Skin epidermis (tissue), 12 donors: Measurements from ENCODE around the gene UAP1L1.
"Not testable (repeated sequence)": the region's sequence is repeated elsewhere in the genome, so short reads cannot be mapped to it uniquely, and the experiment has no call there.

ENCODE experiments used
- H3K27ac ChIP-seq, 21 experiments: fragments of 200-600 bp; sonication (generic) in 11 of 21; one replicate each; pipeline ENCODE4 v1.5.0; 2020; ENCODE audit warnings: mild to moderate bottlenecking in 3 of 21, inconsistent platforms in 2 of 21, moderate library complexity in 2 of 21
- H3K4me3 ChIP-seq, 7 experiments: fragments of 200-600 bp; sonication (generic) in 2 of 7; one replicate each; pipeline ENCODE4 v1.5.0; 2020; ENCODE audit warnings: inconsistent platforms in 2 of 7, mild to moderate bottlenecking in 2 of 7, moderate library complexity in 1 of 7

UAP1L1 gene

DNA sequence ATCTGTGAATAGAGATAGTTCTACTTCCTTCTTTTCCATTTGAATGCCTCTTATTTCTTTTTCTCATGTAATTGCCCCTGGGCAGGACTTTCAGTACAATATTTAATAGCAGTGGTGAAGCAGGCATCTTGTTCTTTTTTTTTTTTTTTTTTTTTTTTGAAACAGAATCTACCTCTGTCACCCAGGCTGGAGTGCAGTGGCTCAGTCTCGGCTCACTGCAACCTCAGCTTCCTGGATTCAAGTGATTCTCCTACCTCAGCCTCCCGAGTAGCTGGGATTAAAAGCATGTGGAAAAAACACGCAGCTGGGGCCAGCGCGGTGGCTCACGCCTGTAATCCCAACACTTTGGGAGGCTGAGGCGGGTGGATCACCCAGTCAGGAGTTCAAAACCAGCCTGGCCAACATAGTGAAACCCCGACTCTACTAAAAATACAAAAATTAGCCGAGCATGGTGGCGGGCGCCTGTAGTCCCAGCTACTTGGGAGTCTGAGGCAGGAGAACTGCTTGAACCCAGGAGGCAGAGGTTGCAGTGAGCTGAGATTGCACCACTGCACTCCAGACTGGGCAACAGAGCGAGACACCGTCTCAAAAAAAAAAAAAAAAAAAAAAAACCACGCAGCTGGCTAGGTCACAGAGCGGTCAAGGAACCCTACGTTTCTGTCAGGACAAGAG lies 45.6 kb downstream of the UAP1L1 start:
- H3K27ac ChIP-seq, H3K4me3 ChIP-seq: not testable (repeated sequence)

DNA sequence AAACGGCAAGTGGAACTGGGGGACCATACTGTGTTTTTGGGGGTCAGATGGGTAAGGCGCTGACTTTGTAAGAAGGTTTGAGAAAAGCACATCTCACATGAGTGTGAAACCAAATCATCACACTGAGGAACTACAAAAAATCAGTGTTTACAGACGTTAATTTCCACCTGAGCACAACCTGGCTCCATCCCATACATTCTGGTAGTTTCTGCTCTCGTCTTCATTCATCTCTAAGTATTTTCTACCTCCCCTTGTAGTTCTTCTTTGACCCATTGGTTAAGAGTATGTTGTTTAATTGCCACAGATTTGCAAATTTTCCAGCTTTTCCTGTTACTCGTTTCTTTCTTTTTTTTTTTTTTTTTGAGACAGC lies 46.1 kb downstream of the UAP1L1 start:
- H3K4me3 ChIP-seq = no peak overlapping the region
- no peak overlapping the region for H3K27ac ChIP-seq

DNA sequence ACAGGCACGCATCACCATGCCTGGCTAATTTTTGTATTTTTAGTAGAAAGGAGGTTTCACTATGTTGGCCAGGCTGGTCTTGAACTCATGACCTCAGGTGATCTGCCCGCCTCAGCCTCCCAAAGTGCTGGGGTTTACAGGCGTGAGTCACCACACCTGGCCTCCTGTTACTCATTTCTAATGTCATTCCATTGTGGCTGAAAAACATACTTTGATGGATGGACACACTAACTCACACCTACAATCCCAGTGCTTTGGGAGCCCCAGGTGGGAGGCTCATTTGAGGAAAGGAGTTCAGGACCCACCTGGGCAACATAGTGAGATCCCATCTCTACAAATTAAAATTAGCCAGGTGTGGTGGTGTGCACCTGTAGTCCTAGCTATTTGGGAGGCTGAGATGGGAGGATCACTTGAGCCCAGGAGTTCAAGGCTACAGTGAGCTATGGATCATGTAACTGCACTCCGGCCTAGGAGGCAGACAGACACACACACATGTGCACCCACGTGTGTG lies 46.7 kb downstream of the UAP1L1 start:
- H3K27ac ChIP-seq, H3K4me3 ChIP-seq: not testable (repeated sequence)

GRCh38 chr9:137126786-137127185 lies 49.5 kb downstream of the UAP1L1 start:
- Histone ChIP-seq H3K27ac (peak overlapping the region in 12 of 21 experiments; percentile 22 to 88 (median 56)), H3K4me3 (peak overlapping the region in 5 of 7 experiments; percentile 3 to 85 (median 18))

DNA sequence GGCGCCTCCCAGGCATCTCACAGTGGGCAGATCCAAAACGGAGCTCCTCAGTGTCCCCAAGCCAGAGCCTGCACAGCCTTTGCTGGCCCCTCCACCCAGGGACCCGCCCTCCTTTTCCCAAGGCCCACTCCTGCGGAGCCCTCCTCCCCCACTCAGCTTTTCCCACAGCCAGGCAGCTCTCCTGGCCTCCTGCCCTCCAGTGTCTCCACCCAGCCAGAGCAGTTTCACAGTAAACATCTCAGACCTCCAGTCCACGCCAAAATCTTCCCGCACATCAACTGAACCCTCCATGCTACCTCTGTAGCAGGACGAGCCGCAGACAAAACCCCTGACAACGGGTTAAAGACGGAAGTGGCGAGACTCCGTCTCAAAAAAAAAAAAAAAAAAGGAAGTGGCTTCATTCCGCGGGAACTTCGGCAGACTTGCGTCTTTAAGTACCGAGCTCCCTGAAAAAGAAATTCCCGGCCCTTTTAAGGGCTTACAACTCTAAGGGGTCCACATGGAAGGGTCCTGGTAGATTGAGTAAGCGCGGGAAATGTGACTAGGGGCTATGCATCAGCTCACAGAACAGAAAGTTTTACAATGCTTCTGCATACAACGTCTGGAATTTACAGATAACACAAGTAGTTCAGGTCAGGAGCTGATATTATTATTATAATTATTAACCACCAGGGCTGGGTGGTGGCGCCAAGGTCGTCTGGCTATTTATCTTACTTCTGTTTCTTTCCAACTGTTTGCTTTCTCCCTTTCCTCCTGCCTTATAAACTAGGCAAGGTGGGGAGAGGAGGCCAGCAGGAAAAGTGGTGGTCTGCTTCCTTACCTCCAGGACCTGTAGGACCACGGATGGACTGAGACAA lies 50.2 kb downstream of the UAP1L1 start:
- H3K27ac ChIP-seq = peak overlapping the region in 16 of 21 experiments; percentile 22 to 88 (median 54)

DNA sequence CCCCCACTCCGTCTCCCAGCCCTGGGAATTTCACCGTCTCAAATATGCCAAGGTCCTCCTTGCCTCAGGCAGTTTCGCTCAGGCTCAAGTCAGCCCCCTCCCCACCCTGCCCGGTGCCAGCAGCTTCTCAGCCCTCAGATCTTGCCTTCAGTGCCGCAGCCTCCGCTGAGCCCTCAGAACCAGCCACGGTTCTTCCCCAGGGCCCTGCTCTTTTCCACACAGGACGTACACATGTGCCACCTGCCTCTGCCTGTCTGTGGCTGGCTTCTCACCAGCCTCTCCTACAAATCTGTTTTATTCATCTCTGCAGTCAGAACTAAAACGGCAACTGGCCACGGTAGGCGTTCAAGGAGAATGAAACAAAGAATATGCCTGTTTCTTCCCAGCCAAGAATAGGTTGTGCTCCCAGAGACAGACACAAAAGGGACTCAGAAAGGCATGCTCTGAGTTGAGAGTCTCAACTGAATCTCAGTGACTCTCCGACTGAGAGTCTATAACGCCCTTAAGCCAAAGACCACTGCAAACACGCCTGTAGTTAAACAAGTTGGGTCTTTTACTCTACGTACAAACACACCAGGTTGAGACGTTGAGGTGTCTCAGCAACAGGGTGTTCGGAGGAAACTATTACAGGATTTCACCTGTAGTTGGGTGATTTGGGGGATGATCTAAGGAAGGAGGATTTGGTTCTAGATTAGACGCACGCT lies 51.0 kb downstream of the UAP1L1 start:
- H3K4me3 ChIP-seq = peak overlapping the region in 5 of 7 experiments; percentile 3 to 85 (median 60)
- H3K27ac ChIP-seq = peak overlapping the region in 13 of 21 experiments; percentile 8 to 88 (median 68)

More for the DNA sequence above, 50.2 kb downstream of the UAP1L1 start:
- peak overlapping the region in 6 of 7 experiments; percentile 3 to 85 (median 14) for H3K4me3 ChIP-seq

GRCh38 chr9:137128862-137129455 lies 51.6 kb downstream of the UAP1L1 start:
- Histone ChIP-seq H3K27ac (peak overlapping the region in 19 of 21 experiments; percentile 58 to 88 (median 78)), H3K4me3 (peak overlapping the region; percentile 58 to 90 (median 78))

GRCh38 chr9:137129456-137130175 lies 52.3 kb downstream of the UAP1L1 start:
- H3K4me3 ChIP-seq = peak overlapping the region; percentile 58 to 90 (median 78)
- peak overlapping the region in 20 of 21 experiments; percentile 38 to 88 (median 78) for H3K27ac ChIP-seq

GRCh38 chr9:137130176-137130755 lies 52.9 kb downstream of the UAP1L1 start:
- peak overlapping the region; percentile 58 to 90 (median 78) for H3K4me3 ChIP-seq
- peak overlapping the region in 20 of 21 experiments; percentile 38 to 88 (median 78) for H3K27ac ChIP-seq
